ENCODE data around the gene MAP1LC3B2. TPM values are rescaled to one million over a fixed set of nuclear protein-coding genes. Genes with fewer than 3 reads are reported as not detected.

Gene MAP1LC3B2
- total RNA-seq, 1 donor from 2014 or later, result 4.1 TPM

- peak overlapping the region; percentile 65 for H3K27ac Mint-ChIP-seq (ENCODE audit: unreplicated experiment)
- peaks cover 54% of the 10 kb centered on the region for H3K4me1 Mint-ChIP-seq (ENCODE audit: low read depth)
- H3K4me3 Mint-ChIP-seq (ENCODE audit: unreplicated experiment), result no peak overlapping the region
- TF ChIP-seq CTCF (IDR thresholded peaks at IDR 0.05), result no peak
- no peaks in the 10 kb centered on the region for H3K36me3 Mint-ChIP-seq (ENCODE audit: low read depth)
- no peaks in the 10 kb centered on the region for H3K27me3 Mint-ChIP-seq (ENCODE audit: low read depth)
- no peak for DNase-seq (ENCODE audit: low spot score)
- no peaks in the 10 kb centered on the region for H3K9me3 Mint-ChIP-seq (ENCODE audit: low read depth)
Measured at GRCh38 chr12:116600959-116601918, 42.1 kb downstream of the MAP1LC3B2 start.

- no peak for TF ChIP-seq CTCF (IDR thresholded peaks at IDR 0.05)
- DNase-seq (ENCODE audit: low spot score), result no peak
- peaks cover 54% of the 10 kb centered on the region for H3K4me1 Mint-ChIP-seq (ENCODE audit: low read depth)
- no peaks in the 10 kb centered on the region for H3K9me3 Mint-ChIP-seq (ENCODE audit: low read depth)
- no peak overlapping the region for H3K27ac Mint-ChIP-seq (ENCODE audit: unreplicated experiment)
- H3K36me3 Mint-ChIP-seq (ENCODE audit: low read depth), result no peaks in the 10 kb centered on the region
- H3K27me3 Mint-ChIP-seq (ENCODE audit: low read depth), result no peaks in the 10 kb centered on the region
- no peak overlapping the region for H3K4me3 Mint-ChIP-seq (ENCODE audit: unreplicated experiment)
Measured at GRCh38 chr12:116601933-116602810, 43.0 kb downstream of the MAP1LC3B2 start.

- Mint-ChIP-seq H3K9me3 (ENCODE audit: low read depth) (no peaks in the 10 kb centered on the region), H3K4me3 (ENCODE audit: unreplicated experiment) (no peak overlapping the region), H3K4me1 (ENCODE audit: low read depth) (peaks cover 45% of the 10 kb centered on the region), H3K36me3 (ENCODE audit: low read depth) (no peaks in the 10 kb centered on the region), H3K27me3 (ENCODE audit: low read depth) (no peaks in the 10 kb centered on the region), H3K27ac (ENCODE audit: unreplicated experiment) (no peak overlapping the region)
- TF ChIP-seq CTCF (IDR thresholded peaks at IDR 0.05), result no peak
- no peak for DNase-seq (ENCODE audit: low spot score)
Measured at GRCh38 chr12:116603546-116604177, 44.5 kb downstream of the MAP1LC3B2 start.

- DNase-seq (ENCODE audit: low spot score), result no peak
- Mint-ChIP-seq H3K4me3 (ENCODE audit: unreplicated experiment) (no peak overlapping the region), H3K9me3 (ENCODE audit: low read depth) (no peaks in the 10 kb centered on the region), H3K27me3 (ENCODE audit: low read depth) (no peaks in the 10 kb centered on the region), H3K27ac (ENCODE audit: unreplicated experiment) (no peak overlapping the region), H3K4me1 (ENCODE audit: low read depth) (peaks cover 38% of the 10 kb centered on the region), H3K36me3 (ENCODE audit: low read depth) (no peaks in the 10 kb centered on the region)
- TF ChIP-seq CTCF (IDR thresholded peaks at IDR 0.05), result no peak
Measured at GRCh38 chr12:116604178-116604895, 45.2 kb downstream of the MAP1LC3B2 start.
